IPS DF 4.7 (cell line): ENCODE measurements around the gene NR1H2.
A peak's percentile ranks its signal among the peaks of the same experiment; 100 is the strongest.
"Not testable (repeated sequence)": the region's sequence is repeated elsewhere in the genome, so short reads cannot be mapped to it uniquely, and the experiment has no call there.

Experiments used
- DNase-seq: peaks from one replicate; pipeline ENCODE4 v3.0.0-alpha.2; 2013; ENCODE audit warnings: low spot score; ENCODE audit errors: extremely low read depth

The NR1H2 gene

DNA sequence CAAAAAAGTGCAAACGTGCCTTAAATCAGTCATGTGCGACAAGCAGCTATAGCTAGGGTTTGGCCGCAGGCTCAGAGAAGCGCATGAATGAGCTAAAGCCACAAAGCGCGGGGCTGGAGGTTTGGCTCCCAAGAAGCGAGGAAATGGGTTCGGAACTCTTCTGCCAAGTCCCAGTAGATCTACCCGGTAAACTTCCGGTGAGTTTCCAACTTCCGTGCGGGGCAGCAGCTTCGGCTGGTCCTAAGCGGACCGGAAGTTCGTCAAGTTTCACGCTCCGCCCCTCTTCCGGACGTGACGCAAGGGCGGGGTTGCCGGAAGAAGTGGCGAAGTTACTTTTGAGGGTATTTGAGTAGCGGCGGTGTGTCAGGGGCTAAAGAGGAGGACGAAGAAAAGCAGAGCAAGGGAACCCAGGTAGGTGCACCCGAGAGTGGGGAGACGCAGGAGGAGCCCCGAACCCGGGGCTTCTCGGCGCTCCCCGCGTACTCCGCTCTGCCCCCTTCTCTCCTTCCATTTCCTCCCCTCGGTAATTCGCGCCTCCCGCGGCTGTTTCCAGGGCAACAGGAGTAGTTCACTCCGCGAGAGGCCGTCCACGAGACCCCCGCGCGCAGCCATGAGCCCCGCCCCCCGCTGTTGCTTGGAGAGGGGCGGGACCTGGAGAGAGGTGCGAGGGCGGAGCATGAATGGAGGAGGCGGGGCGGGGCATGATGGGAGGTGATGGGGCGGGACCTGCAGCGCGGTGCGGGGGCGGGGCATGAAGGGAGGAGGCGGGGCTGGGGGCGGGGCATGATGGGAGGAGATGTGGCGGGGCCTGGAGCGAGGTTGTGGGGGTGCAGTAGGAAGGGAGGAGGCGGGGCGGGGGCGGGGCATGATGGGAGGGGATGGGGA, at the start of gene NR1H2:
NR1H2 (plus strand) TSS at position 292 of the 885 bp plus-strand sequence. CDS start 1,149 bp downstream, outside the sequence.
- peak; percentile 91 for DNase-seq

- DNase-seq = no peak
Observed at GRCh38 chr19:50327013-50327412, 49.2 kb upstream of the NR1H2 start.

- no peak for DNase-seq
Observed at GRCh38 chr19:50327461-50328223, 48.6 kb upstream of the NR1H2 start.

- no peak for DNase-seq
Observed at GRCh38 chr19:50328224-50328872, 47.9 kb upstream of the NR1H2 start.

DNA sequence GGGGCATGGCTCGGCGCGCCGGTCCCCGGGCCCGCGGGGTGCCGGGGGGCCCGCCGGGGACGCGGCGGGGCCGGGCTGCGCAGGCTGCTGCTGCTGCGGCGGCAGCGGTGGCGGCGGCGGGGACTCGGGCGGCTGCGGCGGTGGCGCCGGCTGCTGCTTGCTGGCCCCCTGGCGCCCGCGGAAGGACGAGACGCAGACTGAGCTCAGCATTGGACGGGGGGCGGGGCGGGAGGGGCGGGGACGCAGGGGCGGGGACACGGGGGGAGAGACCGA, 47.4 kb upstream of the NR1H2 start:
- no peak for DNase-seq

DNA sequence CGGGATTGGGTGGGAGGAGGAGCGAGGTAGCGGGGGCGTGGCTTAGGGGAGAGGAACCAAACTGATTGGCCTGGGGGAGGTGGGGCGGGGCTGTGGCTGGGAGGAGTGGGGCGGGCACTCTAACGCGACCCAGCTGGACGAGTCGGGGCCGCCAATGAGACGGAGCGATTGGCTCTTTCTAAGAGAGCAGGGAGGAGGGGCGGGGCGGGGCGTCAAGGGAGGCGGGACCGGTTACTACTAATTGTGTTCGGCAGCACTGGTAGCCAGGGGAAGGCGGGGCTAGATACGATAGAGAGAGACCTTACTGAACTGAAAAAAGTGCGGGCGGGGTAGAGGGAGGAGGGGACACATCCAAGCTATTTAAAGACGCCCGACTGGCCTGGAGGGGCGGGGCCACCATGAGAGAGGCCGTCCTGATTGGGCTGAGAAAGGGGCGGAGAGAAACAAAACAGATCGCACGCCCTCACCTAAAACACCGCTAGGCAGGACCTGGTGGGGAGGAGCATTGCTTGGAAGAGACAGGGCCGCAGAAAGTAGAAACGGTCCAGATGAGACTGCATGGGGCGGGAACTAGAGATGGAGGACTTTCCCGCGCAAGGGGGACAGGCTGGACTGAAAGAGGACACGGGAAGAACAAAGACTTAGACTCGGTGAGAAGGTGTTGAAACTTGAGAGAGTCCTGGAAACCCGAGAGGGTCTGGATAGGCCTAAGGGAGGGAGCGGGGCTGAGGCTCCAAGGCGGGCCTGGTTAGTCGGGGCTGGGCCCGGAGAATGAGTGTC, 46.9 kb upstream of the NR1H2 start, which contains the start of gene KCNC3:
KCNC3 (minus strand) TSS at position 232 of the 780 bp plus-strand sequence. CDS start 295 bp downstream, outside the sequence.
- no peak for DNase-seq

DNA sequence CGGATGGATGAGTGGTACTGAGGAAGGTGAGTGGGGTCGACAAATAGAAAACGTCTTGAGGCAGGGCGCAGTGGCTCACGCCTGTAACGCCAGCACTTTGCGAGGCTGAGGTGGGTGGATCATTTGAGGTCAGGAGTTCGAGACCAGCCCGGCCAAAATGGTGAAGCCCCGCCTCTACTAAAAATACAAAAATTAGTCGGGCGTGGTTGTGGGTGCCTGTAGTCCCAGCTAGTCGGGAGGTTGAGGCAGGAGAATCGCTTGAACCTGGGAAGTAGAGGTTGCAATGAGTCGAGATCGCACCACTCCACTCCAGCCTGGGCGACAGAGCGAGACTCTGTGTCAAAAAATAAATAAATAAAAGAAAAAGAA, 46.3 kb upstream of the NR1H2 start:
- DNase-seq = not testable (repeated sequence)

GRCh38 chr19:50330365-50331078, 45.7 kb upstream of the NR1H2 start:
- no peak for DNase-seq

- no peak for DNase-seq
Observed at GRCh38 chr19:50331221-50331993, 44.9 kb upstream of the NR1H2 start.

- no peak for DNase-seq
Observed at GRCh38 chr19:50331994-50332243, 44.3 kb upstream of the NR1H2 start.

DNA sequence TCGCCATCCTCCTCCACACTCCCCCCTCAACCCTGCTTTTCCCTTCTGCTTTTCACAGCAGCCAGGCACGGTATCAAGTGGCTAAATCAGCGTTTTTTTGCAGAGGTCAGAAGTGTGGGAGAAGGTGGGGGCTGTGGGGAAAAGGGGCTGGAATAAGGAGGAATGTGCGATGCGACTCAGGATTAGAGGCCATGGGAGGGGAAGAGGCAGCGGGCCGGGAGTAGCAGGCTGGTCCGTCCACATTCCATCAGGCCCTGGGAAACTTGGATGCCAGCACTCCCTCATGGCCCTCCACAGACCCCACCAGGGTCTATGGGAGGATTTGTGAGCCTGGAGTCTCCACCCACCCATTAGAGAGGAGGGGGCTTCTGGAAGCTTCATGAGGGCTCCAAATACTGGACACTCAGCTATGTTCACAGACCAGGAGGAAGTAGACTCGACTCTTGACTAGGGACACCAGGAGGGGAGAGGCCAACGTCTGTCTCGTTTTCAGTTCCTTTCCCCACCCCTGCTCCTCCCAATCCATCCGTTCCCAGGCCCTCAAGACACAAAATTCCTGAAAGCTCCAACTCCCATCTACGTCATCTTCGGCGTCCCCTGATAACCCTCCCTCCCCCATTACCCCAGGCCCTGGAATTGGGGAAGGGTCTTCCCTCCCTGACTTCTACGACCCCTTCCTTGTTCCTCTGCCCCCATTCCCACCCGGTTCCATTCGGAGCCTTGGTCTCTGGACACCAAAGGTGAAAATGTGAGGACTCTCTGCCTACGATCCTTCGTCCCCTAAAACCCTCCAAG, 43.8 kb upstream of the NR1H2 start:
- no peak for DNase-seq

GRCh38 chr19:50333235-50333736, 43.0 kb upstream of the NR1H2 start:
- DNase-seq = no peak

DNA sequence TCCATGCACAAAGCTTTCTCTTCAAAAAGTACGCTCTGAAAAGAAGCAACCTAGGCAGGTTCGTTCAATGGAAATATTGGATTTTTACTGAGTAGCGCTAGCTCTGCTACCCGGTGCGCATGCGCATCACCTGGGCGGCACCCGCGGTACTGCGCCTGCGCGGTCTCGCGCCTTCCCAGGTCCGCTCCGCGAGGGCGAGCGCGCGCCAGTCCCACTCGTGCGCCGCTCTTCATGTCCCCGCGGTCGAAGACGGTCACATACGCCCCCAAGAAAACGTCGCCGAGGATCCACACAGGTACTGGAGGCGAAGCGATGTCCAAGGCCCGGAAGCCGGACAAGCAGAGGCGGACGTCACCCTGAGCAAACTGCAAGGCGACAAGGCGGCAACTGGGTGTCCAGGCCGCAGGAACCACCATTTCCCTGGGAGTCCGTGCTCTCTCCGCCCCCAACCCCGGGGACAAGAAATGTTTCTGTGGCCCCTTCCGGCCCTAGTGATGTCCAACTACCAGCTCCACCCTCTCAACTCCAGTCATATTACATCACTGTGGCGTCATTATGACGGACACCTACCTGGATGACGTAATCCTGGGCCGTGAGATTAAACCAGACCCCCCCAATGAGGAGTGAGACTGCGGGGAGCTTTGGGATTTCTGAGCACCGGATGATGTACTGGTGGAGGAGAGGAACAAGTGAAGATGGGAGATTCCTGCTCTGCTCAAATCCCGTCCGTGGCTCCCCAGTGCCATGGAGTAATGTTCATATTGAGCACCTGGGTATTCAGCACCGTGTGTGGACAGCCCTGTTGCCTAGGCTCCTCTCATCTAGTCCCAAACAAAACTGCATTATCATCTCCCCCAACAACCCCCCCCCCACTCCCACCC, 42.3 kb upstream of the NR1H2 start:
- DNase-seq = no peak

- no peak for DNase-seq
Observed at GRCh38 chr19:50334741-50335421, 41.4 kb upstream of the NR1H2 start.

DNA sequence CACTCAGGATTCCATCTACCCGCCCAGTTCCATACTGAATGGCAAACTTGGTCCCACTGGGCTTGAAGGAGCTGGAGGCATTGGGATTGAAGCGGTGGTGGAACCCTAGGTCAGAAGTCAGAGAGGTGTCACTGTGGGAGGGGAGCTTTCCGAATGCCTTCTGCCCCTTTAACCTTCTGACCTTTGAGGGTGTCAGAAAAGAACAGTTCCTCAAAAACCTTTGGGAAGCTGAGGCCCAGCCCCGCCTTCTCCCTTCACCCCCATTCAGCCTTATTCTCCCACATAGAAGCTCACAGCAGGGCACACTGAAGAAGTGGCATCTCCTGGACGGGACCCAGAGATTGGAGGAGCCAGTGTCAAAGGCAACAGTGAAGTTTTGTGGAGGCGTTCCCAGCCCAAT, 39.2 kb upstream of the NR1H2 start:
- DNase-seq = not testable (repeated sequence)

DNA sequence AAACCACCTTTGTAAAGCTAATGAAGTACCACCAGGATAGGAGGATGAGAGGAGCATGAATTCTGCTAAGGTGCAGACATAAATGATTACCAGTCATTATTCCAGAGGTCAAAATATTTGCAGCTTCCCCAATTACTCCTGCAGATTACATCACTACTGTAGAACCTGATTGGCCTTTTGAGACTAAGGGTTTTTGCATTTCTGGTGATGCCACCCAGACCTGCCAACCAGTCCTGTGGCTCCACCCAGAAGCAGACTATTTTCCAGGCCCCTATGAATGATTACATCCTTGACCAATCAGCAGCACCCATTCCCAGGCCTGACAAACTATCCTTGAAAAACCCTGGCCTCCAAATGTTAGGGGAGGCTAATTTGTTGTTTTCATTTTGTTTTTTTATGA, 35.9 kb upstream of the NR1H2 start:
- no peak for DNase-seq

DNA sequence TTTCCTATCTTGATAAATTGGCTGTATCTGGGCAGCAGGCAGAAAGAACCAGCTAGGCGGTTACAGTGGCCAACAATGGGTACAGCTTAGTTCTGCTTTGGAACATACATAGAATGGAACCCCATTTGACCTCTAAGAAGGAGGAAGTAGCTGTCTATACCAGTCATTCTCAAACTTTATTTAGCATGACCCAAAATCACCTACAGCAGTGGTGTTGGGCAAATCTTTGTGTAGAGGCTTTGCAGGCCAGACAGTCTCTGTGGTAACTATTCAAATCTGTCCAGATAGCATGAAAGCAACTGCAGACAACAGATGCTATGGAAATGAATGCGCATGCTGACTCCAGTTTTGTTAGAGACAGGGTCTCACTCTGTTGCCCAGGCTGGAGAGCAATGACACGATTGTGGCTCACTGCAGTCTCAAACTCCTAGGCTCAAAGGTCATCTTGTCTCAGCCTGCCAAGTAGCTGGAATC, 35.1 kb upstream of the NR1H2 start:
- no peak for DNase-seq
